Left renal pelvis (tissue), 4 donors: Measurements from ENCODE around the gene SLC7A6OS. TPM values are rescaled to one million over a fixed set of nuclear protein-coding genes. Genes with fewer than 3 reads are reported as not detected.

Source experiments
- DNase-seq, 4 donors: peaks; one replicate each; pipeline ENCODE4 v3.0.0-alpha.2; 2013; ENCODE audit warnings: low read depth in 4 of 4, low spot score in 3 of 4
- polyA plus RNA-seq, 4 donors: library from polyadenylated mRNA; unstranded; fragments of 120-200 nt; gene quantifications; one replicate each; pipeline ENCODE4 v1.2.1, GENCODE V29; 2013; ENCODE audit not compliant: insufficient read length in 4 of 4

Gene SLC7A6OS
- polyA plus RNA-seq, 4 donors, result 16.0 to 23.7 (median 21.9) TPM

DNA sequence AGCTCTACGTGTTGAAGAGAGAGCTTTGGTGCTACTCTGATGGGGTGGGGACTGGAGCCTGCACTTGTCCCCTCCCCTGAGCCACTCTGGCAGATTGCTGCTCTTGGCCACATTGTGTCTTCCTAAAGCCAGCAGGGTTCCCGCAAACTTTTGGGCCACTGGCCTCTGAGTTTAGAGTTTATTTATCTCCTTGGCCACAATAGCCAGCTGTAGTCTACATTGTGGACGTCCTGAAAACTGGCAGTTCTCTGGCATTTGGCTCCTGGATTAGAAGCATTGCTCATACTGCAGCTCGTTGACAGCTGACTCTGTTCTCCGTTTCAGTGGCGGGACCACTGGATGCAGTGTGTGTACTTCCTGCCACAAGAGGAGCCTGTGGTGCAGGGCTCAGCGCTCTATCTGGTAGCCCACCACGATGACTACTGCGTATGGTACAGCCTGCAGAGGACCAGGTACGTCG lies 34.6 kb upstream of the SLC7A6OS start:
- no peak for DNase-seq

DNA sequence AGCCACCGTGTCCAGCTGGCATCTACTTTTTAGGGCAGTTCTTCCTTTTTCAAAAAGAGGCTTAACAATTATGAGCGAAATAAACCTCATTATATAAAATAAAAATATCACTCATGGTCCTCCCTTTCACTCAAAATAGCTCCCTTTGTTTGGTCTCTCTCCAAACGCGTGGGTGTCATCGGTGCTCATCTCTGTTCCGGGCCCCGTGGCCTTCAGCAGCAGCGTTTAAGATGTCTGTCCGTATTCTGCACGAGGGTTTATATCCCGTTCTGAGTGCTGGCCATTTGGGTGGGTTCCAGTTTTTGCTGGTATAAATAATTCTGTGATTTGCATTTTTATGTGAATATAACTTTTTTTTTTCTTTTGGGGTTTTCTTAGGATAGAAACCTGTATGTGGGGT lies 33.5 kb upstream of the SLC7A6OS start:
- DNase-seq, result no peak

DNA sequence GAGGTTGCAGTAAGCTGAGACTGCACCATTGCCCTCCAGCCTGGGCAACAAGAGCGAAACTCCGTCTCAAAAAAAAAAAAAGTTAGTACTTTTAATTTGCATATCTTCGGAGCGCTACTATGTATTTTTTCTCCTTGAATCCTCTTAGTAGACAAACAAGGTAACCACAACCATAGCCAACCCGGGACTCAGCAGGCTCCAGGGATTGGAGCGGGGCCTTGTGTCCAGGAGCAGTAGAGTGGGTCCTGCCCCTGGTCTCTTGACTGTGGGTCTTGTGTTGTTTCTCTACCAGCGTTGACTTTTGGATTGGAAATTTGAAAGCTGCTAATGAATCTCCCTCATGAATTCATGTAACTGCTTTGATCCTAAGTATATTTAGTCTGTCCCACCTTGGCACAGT lies 32.4 kb upstream of the SLC7A6OS start:
- no peak for DNase-seq

DNA sequence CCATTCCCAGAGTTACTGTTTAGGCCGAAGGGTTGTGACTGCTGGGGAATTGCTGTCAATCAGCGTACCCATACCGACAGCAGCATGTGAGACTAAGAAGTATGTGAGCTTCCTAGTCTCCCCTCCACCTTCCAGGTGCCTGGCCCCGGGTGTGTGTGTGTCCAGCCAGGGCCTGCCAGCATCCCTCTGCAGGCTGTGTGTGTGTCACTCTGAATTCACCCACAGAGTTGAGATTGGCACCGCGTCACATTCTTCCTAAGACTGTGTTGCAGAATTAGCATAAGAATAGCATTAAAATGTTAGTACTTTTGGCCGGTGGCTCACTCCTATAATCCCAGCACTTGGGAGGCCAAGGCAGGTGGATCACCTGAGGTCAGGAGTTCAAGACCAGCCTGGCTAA lies 31.9 kb upstream of the SLC7A6OS start:
- DNase-seq, result no peak

DNA sequence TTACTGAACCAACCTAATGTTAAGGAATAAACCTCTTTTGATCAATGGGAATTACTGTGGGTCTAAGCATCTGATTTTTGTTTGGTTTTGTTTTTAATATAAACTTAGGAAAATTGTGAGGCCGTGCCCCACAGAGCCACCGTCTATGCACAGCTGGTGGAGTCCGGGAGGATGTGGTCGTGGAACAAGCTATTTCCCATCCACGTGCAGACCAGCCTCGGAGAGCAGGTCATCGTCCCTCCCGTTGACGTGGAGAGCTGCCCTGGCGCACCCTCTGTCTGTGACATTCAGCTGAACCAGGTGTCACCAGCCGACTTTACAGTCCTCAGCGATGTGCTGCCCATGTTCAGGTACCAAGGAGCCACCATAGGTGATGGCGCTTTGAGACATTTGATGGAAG lies 28.5 kb upstream of the SLC7A6OS start:
- DNase-seq, result no peak

DNA sequence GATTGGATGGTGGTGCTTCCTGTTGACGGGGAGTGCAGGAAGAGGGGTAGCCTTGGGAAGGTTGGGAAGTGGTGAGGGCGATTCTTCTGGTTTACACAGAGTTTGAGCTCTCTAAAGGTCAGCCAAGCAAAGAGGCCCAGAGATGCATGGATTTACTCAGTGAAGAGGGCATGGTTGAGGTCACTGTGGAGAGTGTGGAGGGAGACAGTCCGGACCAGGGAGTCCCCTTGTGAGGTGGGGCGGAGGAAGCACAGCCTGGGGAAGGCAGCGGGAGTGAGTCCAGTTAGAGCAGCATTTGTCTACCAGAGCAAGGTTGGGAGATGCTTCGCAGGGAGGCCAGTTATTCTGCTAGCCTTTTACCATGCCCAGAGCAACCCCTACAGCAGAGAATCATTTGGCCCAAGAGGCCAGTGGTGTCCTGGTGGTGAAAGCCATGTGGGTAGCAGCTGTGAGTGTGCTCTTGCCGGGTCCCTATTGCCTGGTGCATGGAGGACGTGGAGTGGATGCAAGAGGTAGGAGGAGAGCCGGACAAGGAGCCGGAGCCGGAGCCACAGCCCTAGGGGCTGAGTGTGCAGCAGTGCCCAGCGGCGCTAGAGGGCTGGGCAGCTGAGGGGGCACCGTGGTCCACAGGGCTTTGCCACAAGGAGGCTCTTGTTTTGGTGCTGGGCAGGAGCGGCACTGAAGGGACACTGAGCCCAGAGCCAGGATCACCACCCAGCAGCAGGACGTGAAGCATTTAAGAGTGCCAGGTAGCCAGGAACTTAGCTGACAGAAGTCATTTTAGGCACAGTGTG lies 27.8 kb upstream of the SLC7A6OS start:
- DNase-seq, result no peak

DNA sequence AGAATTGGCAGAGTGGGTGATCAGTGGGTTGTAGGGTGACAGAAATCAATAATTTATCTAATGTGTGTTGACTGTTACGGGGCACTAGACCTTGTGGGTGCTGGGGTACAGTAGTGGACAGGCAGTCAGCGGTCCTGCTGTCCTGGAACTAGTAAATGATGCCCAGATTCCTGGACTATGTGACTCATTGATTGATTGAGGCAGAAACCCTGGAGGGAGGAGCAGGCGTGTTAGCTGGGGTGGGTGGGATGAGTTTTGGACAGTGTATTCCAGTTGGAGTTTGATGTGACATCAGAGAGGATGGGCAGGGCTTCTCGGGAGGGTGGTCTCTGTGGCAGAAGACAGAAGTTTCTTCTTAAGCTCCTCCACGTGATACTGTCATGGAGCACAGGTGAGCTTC lies 24.4 kb upstream of the SLC7A6OS start:
- no peak for DNase-seq

DNA sequence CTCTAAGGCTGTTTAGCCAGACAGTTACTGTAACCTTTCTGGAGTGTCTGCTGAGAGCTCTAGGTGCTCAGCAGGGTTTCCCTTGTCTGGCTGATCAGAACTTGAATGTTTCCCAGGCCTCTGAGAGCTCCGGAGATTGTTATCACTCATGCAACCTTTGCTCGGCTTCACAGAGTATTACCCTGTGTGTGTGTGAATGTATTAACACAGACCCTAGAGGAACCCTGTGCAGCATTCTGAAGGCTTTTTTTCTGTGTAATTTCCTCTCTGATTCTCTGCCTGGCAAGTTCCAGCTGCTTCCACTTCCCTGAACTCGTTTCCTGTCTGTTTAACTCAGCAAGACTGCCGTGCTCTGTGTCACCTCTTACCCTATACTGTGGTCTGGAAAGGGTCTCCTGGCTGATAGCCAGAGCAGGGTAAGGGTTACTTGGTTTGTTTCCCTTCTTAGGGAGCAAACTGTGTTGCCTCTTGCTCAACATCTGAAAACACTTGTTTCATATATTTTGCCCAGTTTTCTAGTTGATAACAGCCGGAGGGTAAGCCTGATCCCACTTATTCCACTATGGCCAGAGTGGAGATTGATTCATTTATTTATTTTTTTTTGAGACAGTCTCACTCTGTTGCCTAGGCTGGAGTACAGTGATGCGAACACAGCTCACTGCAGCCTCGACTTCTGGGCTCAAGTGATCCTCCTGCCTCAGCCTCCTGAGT lies 21.8 kb upstream of the SLC7A6OS start:
- no peak for DNase-seq

DNA sequence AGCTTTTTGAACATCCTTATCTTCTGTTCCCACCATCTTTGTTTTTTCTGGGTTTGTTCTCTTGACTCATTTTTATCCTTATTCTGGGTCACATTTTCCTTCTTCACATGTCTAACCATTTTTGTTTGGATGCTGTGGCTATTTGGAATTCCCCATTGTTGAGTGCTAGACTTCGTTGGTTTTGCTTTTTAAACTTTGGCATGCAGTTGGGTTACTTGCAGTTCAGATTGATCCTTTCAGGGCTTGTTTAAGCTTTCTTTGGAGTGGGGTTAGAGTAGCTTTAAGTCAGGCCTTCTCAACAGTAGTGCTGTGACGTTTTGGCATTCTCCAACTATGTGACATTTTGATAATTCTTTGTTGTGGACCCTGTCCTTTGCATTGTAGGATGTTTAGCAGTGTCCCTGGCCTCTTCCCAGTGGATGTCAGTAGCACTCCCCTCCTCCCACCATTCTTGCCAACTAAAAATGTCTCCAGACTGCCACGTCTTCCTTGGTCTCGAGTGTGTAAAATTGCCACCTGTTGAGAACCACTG lies 21.2 kb upstream of the SLC7A6OS start:
- DNase-seq, result no peak

DNA sequence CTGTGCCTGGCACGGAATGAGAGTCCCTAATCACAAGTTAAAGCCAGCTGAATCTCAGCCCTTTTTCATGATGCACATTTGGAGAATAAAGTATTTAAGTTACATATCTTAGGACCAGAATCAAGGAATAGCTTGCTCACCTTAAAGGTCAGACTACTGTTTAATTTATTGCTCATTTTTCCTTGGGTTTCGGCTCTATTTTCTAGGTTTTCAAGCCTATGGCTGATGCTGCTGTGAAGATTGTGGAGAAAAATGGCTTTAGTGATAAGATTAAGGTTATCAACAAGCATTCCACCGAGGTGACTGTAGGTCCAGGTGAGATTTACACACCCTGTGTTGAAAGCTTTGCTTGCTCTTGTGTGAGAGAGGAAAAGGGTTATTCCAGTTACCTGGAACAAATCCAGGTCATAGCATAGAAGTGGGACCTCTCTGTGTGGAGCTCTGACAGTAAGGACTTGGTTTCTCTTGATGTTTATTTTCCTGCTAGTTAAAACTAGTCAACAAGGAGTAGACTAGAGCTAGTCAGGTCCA lies 18.2 kb upstream of the SLC7A6OS start:
- DNase-seq, result no peak

DNA sequence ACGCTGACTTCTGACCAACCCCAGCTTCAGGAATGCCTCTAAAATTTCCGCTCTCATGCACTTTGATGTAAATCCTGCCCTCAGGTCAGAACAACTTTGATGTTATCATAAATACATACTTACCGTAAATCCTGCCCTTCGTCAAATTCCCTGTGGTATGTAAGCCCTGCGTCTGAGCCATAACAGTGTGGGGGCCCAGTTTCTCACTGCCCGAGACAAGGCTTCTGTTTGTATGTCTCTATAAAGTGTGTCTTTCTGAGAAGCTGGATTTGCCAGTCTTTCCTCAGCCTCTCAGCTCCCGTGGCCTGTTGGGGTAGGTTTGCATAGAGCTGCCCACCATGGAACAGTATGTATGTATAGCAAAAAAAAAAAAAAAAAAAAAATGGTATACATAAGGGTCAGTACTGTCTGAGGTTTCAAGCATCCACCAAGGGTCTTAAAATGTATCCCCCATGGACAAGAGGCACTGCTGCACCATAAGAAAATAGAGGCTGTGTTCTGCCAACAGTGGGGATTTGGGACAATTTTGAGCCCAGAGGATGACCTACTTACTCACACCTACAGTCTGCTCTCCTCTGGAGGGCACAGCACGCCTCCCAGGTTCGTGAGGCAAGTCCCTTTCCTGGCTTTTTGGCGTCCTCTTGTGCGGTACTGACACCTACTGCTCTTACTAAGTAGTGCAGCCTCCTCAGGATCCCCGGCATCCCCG lies 17.6 kb upstream of the SLC7A6OS start:
- peak in 1 of 4 donors; percentile 72 for DNase-seq

DNA sequence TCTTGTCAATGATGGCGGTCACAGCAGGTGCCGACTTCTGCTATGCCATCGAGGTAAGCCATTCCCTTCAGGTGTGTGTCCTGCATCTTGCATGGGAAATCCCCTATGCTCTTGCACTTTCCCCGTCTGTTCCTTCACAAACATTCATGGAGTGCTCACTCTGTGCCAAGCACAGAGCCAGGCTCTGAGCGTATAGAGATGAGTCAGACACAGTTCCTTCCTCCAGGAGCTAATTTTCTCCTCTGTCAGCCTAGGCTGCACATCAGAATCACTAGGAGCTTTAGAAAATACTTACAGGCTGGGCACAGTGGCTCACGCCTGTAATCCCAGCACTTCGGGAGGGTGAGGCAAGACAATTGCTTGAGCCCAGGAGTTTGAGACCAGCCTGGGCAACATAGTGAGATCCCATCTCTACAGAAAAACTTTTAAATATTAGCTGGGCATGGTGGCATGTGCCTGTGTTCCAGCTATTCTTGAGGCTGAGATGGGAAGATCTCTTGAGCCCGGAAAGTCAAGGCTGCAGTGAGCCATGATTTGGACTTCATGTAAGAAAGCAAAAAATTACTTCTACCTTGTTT lies 14.1 kb upstream of the SLC7A6OS start:
- DNase-seq, result no peak

DNA sequence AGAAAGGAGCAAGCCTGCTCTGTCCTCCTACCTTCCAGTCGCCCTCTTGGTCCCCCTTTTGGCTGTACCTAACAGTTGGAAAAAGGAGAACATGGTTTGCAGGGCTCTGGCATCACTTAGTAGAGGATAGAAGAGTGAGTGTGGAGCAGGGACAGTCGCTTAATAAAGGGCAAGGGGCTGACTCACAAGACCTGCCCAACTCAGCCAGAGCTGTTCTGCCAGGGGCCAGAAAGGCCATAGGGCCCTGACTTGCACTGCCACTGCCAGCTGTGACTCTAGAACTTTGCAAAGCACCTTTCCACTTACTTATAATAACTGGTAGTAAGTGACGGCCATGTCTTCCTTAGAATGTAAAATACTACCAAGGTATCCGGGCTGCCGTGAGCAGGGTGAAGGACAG lies 13.6 kb upstream of the SLC7A6OS start:
- no peak for DNase-seq

DNA sequence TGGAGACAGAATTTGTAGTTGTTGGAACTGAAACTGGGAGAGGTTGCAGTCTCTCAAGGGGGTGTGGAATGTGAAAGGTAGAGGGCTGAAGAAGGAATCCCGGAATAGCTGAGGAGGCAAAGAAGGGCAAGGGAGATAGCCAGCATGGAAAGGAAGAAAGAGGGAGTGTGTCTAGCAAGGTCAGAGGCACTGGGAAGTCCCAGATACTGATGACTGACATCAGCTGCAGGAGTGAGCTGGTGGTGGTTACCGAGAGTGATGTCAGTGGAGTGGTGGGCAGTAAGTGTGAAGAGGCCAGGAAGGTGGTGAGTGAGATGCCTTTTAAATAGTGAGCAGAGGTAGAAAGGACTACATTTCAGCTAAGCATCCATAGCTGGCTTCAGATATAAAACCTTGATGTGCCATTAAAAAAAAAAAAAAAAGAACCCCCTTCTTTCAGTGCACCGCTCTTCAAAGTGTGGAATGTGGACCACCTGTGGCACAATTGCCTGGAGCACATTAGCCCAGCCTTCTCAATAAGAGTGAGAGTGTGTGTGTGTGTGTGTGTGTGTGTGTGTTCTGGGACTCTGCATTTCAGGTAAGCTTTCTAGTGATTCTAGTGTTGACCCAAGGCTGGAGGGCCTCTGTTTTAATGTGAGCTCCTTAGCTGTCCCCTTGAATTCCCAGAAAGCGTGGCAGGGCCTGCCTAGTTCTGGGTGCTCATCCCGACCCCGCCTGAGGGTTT lies 8.6 kb upstream of the SLC7A6OS start:
- DNase-seq, result no peak

DNA sequence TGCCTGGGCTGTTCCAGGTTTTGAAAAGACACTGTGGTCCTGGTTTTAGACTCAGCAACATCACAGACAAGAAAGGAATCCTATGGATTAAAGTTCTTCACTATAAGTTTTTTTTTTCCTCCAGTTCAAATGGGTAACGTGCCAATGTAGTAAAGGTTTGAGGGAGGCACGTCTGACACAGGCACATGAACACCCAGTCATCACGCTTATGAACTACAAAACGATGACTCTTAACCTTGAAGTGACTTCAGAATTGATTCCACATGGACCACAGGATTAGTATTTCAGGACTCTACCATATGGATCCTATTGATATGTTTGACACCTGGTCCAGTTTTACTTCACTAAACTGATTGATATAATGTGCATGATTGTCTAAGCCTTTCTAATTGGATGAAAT lies 2.4 kb upstream of the SLC7A6OS start:
- DNase-seq, result no peak

DNA sequence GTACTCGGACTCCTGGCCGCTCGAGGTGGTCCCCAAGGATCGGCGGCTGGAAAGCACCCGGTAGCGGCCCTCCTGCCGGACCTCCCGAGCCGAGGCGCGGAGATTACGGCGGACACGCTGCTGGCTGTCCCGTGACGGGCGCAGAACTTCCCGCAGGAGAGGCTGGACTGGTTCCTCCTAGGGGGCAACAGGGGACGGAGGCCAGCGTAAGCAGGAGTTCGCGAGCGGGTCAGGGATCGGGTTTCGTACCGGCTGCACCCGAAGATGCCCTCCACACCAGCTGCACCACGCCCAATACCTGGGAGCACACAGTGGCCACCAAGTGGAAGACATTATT lies 341 bp downstream of the SLC7A6OS start:
- DNase-seq, result no peak

DNA sequence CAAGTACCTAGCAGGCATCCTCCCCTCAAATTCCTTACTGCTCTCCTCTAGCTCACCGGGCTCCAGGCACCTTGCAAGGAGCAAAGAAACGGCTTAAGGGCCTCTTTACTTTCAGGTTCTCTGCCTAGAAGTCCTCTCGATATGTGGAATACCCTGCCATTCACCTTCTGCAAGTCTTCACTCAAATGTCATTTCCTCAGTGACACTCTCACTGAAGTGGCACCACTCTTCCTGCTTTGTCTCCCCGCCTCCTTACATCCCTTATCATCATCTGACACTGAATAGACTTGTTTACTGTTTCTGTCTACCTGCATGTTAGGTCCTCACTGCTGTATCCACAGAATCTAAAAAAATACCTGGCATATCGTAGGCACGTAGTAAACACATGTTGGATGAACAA lies 947 bp downstream of the SLC7A6OS start:
- DNase-seq, result no peak

DNA sequence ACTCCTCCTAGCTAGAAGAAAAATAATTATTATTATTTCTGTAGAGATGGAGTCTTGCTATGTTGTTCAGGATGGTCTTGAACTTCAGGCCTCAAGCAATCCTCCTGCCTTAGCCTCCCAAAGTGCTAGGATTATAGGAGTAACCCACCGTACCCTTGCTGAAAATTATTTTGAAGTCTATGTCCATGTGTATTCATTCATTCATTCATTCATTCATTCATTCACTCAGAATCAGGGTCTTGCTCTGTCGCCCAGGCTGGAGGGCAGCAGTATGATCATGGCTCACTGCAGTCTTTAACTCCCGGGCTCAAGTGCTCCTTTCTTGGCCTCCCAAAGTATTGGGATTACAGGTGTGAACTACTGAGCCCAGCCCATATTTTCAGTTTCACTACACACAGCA lies 4.1 kb downstream of the SLC7A6OS start:
- DNase-seq, result no peak

DNA sequence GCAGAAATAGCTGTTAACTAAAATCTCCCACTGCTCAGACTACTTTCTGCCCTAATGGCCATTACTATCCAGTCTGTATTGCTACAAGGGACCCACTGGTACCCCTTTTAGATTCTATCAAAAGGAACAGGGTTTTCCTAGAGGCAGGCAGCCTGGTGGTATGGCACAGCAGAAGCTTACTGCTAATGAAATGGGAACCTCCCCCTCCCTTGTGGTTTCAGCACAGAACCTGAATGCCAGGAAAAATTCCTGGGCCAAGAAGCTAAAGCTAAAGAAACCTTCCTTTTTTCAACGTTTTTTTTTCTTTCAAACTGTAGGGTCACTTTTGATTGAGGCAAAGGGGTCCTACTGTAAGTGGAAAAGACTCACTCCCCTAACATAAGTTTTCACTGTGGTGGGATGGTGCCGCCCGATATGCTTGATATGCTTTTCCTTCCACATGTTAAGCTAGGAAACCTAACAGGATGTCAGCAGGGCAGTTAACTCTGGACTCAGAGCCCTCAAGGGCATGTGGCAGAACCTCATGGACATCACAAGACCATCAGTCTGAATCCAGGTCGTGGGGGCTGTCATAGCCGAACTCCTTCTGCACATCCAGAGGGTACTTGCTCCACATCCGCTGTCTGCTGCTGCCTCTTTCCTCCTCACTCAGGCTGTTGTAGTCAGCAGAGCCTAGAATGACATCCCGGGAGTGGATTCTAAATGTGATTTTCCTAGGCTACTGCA lies 9.8 kb downstream of the SLC7A6OS start:
- DNase-seq, result no peak
